Measurements from ENCODE around the gene BRAF. TPM values are rescaled to one million over a fixed set of nuclear protein-coding genes. Genes with fewer than 3 reads are reported as not detected.
"Not testable (repeated sequence)": the region's sequence is repeated elsewhere in the genome, so short reads cannot be mapped to it uniquely, and the experiment has no call there.

Gene BRAF
- total RNA-seq, 1 donor from 2014 or later = 44.6 TPM

- no peaks in the 10 kb centered on the region for H3K4me1 Mint-ChIP-seq
- H3K9me3 Mint-ChIP-seq = peaks cover 14% of the 10 kb centered on the region
- H3K36me3 Mint-ChIP-seq = no peaks in the 10 kb centered on the region
- no peak overlapping the region for H3K4me3 Mint-ChIP-seq
- DNase-seq (ENCODE audit: low spot score in 2 of 2, unreplicated experiment in 2 of 2) = no peak
- no peak for TF ChIP-seq CTCF (IDR thresholded peaks at IDR 0.05; ENCODE audit: unreplicated experiment)
- H3K27me3 Mint-ChIP-seq (ENCODE audit: low read depth) = no peaks in the 10 kb centered on the region
- H3K27ac Mint-ChIP-seq = no peak overlapping the region
Observed at GRCh38 chr7:140961117-140961516, 36.4 kb upstream of the BRAF start.

- not testable (repeated sequence) for H3K27me3 Mint-ChIP-seq (ENCODE audit: low read depth); DNase-seq (ENCODE audit: low spot score in 2 of 2, unreplicated experiment in 2 of 2); H3K4me3 Mint-ChIP-seq; H3K36me3 Mint-ChIP-seq; H3K4me1 Mint-ChIP-seq; H3K27ac Mint-ChIP-seq
- peaks cover 10% of the 10 kb centered on the region for H3K9me3 Mint-ChIP-seq
Observed at GRCh38 chr7:140956997-140957396, 32.3 kb upstream of the BRAF start.

GRCh38 chr7:140945940-140946339 is 21.2 kb upstream of the BRAF start:
- Mint-ChIP-seq H3K4me1 (no peaks in the 10 kb centered on the region), H3K4me3 (no peak overlapping the region), H3K27me3 (ENCODE audit: low read depth) (peaks cover 6% of the 10 kb centered on the region), H3K9me3 (no peaks in the 10 kb centered on the region), H3K27ac (no peak overlapping the region), H3K36me3 (no peaks in the 10 kb centered on the region)
- no peak for TF ChIP-seq CTCF (IDR thresholded peaks at IDR 0.05; ENCODE audit: unreplicated experiment)
- no peak for DNase-seq (ENCODE audit: low spot score in 2 of 2, unreplicated experiment in 2 of 2)

- H3K4me1 Mint-ChIP-seq; H3K9me3 Mint-ChIP-seq; H3K36me3 Mint-ChIP-seq; H3K27ac Mint-ChIP-seq; H3K4me3 Mint-ChIP-seq; DNase-seq (ENCODE audit: low spot score in 2 of 2, unreplicated experiment in 2 of 2): not testable (repeated sequence)
- peaks cover 11% of the 10 kb centered on the region for H3K27me3 Mint-ChIP-seq (ENCODE audit: low read depth)
Observed at GRCh38 chr7:140942242-140942641, 17.5 kb upstream of the BRAF start.

- TF ChIP-seq CTCF (IDR thresholded peaks at IDR 0.05; ENCODE audit: unreplicated experiment) = no peak
- no peaks in the 10 kb centered on the region for H3K9me3 Mint-ChIP-seq
- no peak overlapping the region for H3K4me3 Mint-ChIP-seq
- H3K27me3 Mint-ChIP-seq (ENCODE audit: low read depth) = peaks cover 16% of the 10 kb centered on the region
- no peak for DNase-seq (ENCODE audit: low spot score in 2 of 2, unreplicated experiment in 2 of 2)
- no peak overlapping the region for H3K27ac Mint-ChIP-seq
- H3K4me1 Mint-ChIP-seq = no peaks in the 10 kb centered on the region
- H3K36me3 Mint-ChIP-seq = no peaks in the 10 kb centered on the region
Observed at GRCh38 chr7:140940898-140941297, 16.2 kb upstream of the BRAF start.

- H3K4me1 Mint-ChIP-seq = no peaks in the 10 kb centered on the region
- H3K27me3 Mint-ChIP-seq (ENCODE audit: low read depth) = peaks cover 24% of the 10 kb centered on the region
- no peaks in the 10 kb centered on the region for H3K36me3 Mint-ChIP-seq
- TF ChIP-seq CTCF (IDR thresholded peaks at IDR 0.05; ENCODE audit: unreplicated experiment) = no peak
- no peak overlapping the region for H3K4me3 Mint-ChIP-seq
- H3K27ac Mint-ChIP-seq = no peak overlapping the region
- no peaks in the 10 kb centered on the region for H3K9me3 Mint-ChIP-seq
- no peak for DNase-seq (ENCODE audit: low spot score in 2 of 2, unreplicated experiment in 2 of 2)
Observed at GRCh38 chr7:140937702-140938264, 13.1 kb upstream of the BRAF start.
